IMR-90 (cell line): Measurements from ENCODE around the gene CRTC1.

Source experiments
- NFE2L2 ChIP-seq: fragments of 150-350 bp; IDR thresholded peaks from 2 replicates; pipeline ENCODE4 v1.6.1; 2016; ENCODE audit warnings: low read depth, mild to moderate bottlenecking, low read length
- POLR2A ChIP-seq: IDR thresholded peaks from 2 replicates; pipeline ENCODE4 v1.6.1; 2012; ENCODE audit warnings: mild to moderate bottlenecking, low read depth, low read length
- RFX5 ChIP-seq: IDR thresholded peaks from 2 replicates; pipeline ENCODE4 v1.8.0; 2012; ENCODE audit warnings: low read depth, mild to moderate bottlenecking, low read length, moderate library complexity
- SMC3 ChIP-seq: fragments of 150-350 bp; IDR thresholded peaks from 2 replicates; pipeline ENCODE4 v1.6.1; 2016; ENCODE audit warnings: low read depth, mild to moderate bottlenecking, antibody characterized with exemption, low read length, moderate library complexity
- TF ChIP-seq, protein P1 (sequence below): conservative IDR thresholded peaks from 2 replicates; pipeline ENCODE4 v1.5.1; 2012; ENCODE audit warnings: mild to moderate bottlenecking, low read depth, low read length, improper control_type of control experiment
- TF ChIP-seq, protein P2 (sequence below): fragments of 150-350 bp; IDR thresholded peaks from 2 replicates; pipeline ENCODE4 v1.6.1; 2016; ENCODE audit warnings: low read depth, mild to moderate bottlenecking, low read length, moderate library complexity, borderline replicate concordance

DNA sequence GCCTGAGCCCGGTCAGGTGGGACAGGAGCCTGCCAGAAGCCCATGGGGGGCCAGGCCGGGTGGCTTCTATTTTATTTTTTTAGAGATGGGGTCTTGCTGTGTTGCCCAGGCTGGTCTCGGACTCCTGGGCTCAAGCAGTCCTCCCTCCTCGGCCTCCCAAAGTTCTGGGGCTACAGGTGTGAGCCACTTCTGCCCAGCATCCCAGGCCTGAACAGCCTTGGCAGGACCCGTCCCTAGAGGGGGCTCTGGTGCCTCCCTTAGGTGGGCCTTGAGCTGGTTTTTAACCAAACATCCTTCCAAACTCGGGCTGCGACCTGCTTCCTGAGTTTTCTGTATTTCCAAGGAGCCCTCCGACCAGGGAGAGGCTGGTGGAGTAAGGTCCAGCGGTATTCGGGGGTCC, 97.2 kb downstream of the CRTC1 start:
- TF ChIP-seq, protein P1, sequence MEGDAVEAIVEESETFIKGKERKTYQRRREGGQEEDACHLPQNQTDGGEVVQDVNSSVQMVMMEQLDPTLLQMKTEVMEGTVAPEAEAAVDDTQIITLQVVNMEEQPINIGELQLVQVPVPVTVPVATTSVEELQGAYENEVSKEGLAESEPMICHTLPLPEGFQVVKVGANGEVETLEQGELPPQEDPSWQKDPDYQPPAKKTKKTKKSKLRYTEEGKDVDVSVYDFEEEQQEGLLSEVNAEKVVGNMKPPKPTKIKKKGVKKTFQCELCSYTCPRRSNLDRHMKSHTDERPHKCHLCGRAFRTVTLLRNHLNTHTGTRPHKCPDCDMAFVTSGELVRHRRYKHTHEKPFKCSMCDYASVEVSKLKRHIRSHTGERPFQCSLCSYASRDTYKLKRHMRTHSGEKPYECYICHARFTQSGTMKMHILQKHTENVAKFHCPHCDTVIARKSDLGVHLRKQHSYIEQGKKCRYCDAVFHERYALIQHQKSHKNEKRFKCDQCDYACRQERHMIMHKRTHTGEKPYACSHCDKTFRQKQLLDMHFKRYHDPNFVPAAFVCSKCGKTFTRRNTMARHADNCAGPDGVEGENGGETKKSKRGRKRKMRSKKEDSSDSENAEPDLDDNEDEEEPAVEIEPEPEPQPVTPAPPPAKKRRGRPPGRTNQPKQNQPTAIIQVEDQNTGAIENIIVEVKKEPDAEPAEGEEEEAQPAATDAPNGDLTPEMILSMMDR = no peak
- TF ChIP-seq SMC3 (no peak), POLR2A (no peak), RFX5 (no peak), NFE2L2 (no peak)
- TF ChIP-seq, protein P2, sequence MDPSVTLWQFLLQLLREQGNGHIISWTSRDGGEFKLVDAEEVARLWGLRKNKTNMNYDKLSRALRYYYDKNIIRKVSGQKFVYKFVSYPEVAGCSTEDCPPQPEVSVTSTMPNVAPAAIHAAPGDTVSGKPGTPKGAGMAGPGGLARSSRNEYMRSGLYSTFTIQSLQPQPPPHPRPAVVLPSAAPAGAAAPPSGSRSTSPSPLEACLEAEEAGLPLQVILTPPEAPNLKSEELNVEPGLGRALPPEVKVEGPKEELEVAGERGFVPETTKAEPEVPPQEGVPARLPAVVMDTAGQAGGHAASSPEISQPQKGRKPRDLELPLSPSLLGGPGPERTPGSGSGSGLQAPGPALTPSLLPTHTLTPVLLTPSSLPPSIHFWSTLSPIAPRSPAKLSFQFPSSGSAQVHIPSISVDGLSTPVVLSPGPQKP = no peak
